Nephron progenitor cell (in vitro differentiated cells): Measurements from ENCODE around the gene AHSA1.

Experiments
- DNase-seq: peaks from one replicate; pipeline ENCODE4 v3.0.0; 2021
- H3K27ac Mint-ChIP-seq: 2 replicates; pipeline ENCODE4 v1.8.0; 2021; ENCODE audit warnings: mild to moderate bottlenecking, moderate library complexity, mixed read lengths
- H3K27me3 Mint-ChIP-seq: 2 replicates; pipeline ENCODE4 v1.8.0; 2021; ENCODE audit warnings: mild to moderate bottlenecking, low read depth, mixed read lengths; ENCODE audit not compliant: poor library complexity
- H3K36me3 Mint-ChIP-seq: 2 replicates; pipeline ENCODE4 v1.8.0; 2021; ENCODE audit warnings: low read depth, mixed read lengths
- H3K4me1 Mint-ChIP-seq: 2 replicates; pipeline ENCODE4 v1.8.0; 2021; ENCODE audit warnings: mixed read lengths
- H3K4me3 Mint-ChIP-seq: 2 replicates; pipeline ENCODE4 v1.8.0; 2021; ENCODE audit warnings: mild to moderate bottlenecking, moderate library complexity, mixed read lengths
- H3K9me3 Mint-ChIP-seq: 2 replicates; pipeline ENCODE4 v1.8.0; 2021; ENCODE audit warnings: mild to moderate bottlenecking, moderate library complexity, mixed read lengths
- CTCF ChIP-seq: fragments of 200-600 bp; sonication (generic); IDR thresholded peaks from 2 replicates; pipeline ENCODE4 v1.5.0; 2021; ENCODE audit warnings: antibody characterized with exemption

Gene AHSA1

GRCh38 chr14:77439861-77440260 is 18.0 kb upstream of the AHSA1 start:
- TF ChIP-seq CTCF: no peak
- Mint-ChIP-seq H3K27me3 (no peaks in the 10 kb centered on the region), H3K36me3 (peaks cover 52% of the 10 kb centered on the region), H3K27ac (no peak overlapping the region), H3K4me1 (no peaks in the 10 kb centered on the region), H3K9me3 (no peaks in the 10 kb centered on the region), H3K4me3 (no peak overlapping the region)
- no peak for DNase-seq

GRCh38 chr14:77442196-77442595 is 15.7 kb upstream of the AHSA1 start:
- peaks cover 48% of the 10 kb centered on the region for H3K36me3 Mint-ChIP-seq
- H3K4me1 Mint-ChIP-seq: no peaks in the 10 kb centered on the region
- H3K27me3 Mint-ChIP-seq: no peaks in the 10 kb centered on the region
- no peak overlapping the region for H3K27ac Mint-ChIP-seq
- H3K4me3 Mint-ChIP-seq: no peak overlapping the region
- TF ChIP-seq CTCF: no peak
- H3K9me3 Mint-ChIP-seq: no peaks in the 10 kb centered on the region
- DNase-seq: no peak

GRCh38 chr14:77455966-77456640 is 1.8 kb upstream of the AHSA1 start:
- H3K4me1 Mint-ChIP-seq: peaks cover 28% of the 10 kb centered on the region
- no peak for TF ChIP-seq CTCF
- peak overlapping the region; percentile 100 for H3K4me3 Mint-ChIP-seq
- no peaks in the 10 kb centered on the region for H3K9me3 Mint-ChIP-seq
- DNase-seq: no peak
- H3K27me3 Mint-ChIP-seq: no peaks in the 10 kb centered on the region
- H3K36me3 Mint-ChIP-seq: peaks cover 34% of the 10 kb centered on the region
- no peak overlapping the region for H3K27ac Mint-ChIP-seq

GRCh38 chr14:77457115-77457521 is 775 bp upstream of the AHSA1 start:
- peak overlapping the region; percentile 95 for H3K27ac Mint-ChIP-seq
- peaks cover 28% of the 10 kb centered on the region for H3K4me1 Mint-ChIP-seq
- no peak for TF ChIP-seq CTCF
- H3K36me3 Mint-ChIP-seq: peaks cover 35% of the 10 kb centered on the region
- no peaks in the 10 kb centered on the region for H3K9me3 Mint-ChIP-seq
- H3K27me3 Mint-ChIP-seq: no peaks in the 10 kb centered on the region
- no peak for DNase-seq
- peak overlapping the region; percentile 100 for H3K4me3 Mint-ChIP-seq

- no peaks in the 10 kb centered on the region for H3K27me3 Mint-ChIP-seq
- H3K9me3 Mint-ChIP-seq: no peaks in the 10 kb centered on the region
- H3K36me3 Mint-ChIP-seq: peaks cover 32% of the 10 kb centered on the region
- peaks cover 28% of the 10 kb centered on the region for H3K4me1 Mint-ChIP-seq
- peak overlapping the region; percentile 100 for H3K27ac Mint-ChIP-seq
- TF ChIP-seq CTCF: no peak
- peak overlapping the region; percentile 100 for H3K4me3 Mint-ChIP-seq
- DNase-seq: peak; percentile 32
Measured at GRCh38 chr14:77458249-77458950, 507 bp downstream of the AHSA1 start.
